ENCODE measurements around the gene ITPA.

GRCh38 chr20:3238616-3239025 lies 29.3 kb downstream of the ITPA start:
- TF ChIP-seq, protein P1, sequence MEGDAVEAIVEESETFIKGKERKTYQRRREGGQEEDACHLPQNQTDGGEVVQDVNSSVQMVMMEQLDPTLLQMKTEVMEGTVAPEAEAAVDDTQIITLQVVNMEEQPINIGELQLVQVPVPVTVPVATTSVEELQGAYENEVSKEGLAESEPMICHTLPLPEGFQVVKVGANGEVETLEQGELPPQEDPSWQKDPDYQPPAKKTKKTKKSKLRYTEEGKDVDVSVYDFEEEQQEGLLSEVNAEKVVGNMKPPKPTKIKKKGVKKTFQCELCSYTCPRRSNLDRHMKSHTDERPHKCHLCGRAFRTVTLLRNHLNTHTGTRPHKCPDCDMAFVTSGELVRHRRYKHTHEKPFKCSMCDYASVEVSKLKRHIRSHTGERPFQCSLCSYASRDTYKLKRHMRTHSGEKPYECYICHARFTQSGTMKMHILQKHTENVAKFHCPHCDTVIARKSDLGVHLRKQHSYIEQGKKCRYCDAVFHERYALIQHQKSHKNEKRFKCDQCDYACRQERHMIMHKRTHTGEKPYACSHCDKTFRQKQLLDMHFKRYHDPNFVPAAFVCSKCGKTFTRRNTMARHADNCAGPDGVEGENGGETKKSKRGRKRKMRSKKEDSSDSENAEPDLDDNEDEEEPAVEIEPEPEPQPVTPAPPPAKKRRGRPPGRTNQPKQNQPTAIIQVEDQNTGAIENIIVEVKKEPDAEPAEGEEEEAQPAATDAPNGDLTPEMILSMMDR (conservative IDR thresholded peaks at IDR 0.05; ENCODE audit: low read depth in 2 of 2), result no peak
- TF ChIP-seq, protein P2, sequence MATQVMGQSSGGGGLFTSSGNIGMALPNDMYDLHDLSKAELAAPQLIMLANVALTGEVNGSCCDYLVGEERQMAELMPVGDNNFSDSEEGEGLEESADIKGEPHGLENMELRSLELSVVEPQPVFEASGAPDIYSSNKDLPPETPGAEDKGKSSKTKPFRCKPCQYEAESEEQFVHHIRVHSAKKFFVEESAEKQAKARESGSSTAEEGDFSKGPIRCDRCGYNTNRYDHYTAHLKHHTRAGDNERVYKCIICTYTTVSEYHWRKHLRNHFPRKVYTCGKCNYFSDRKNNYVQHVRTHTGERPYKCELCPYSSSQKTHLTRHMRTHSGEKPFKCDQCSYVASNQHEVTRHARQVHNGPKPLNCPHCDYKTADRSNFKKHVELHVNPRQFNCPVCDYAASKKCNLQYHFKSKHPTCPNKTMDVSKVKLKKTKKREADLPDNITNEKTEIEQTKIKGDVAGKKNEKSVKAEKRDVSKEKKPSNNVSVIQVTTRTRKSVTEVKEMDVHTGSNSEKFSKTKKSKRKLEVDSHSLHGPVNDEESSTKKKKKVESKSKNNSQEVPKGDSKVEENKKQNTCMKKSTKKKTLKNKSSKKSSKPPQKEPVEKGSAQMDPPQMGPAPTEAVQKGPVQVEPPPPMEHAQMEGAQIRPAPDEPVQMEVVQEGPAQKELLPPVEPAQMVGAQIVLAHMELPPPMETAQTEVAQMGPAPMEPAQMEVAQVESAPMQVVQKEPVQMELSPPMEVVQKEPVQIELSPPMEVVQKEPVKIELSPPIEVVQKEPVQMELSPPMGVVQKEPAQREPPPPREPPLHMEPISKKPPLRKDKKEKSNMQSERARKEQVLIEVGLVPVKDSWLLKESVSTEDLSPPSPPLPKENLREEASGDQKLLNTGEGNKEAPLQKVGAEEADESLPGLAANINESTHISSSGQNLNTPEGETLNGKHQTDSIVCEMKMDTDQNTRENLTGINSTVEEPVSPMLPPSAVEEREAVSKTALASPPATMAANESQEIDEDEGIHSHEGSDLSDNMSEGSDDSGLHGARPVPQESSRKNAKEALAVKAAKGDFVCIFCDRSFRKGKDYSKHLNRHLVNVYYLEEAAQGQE (IDR thresholded peaks at IDR 0.05; ENCODE audit: unreplicated experiment), result no peak
- TF ChIP-seq POLR2AphosphoS5 (IDR thresholded peaks at IDR 0.05; ENCODE audit: low read depth) (no peak), EZH2 (IDR thresholded peaks at IDR 0.05; ENCODE audit: low read depth, unreplicated experiment) (no peak)

Data from GM23338 (cell line).